Inferior parietal cortex (tissue), 1 donor: Measurements from ENCODE around the gene ZSCAN5A.
A peak's percentile ranks its signal among the peaks of the same experiment; 100 is the strongest.
"Not testable (repeated sequence)": the region's sequence is repeated elsewhere in the genome, so short reads cannot be mapped to it uniquely, and the experiment has no call there.

Experiments used
- DNase-seq: peaks from one replicate; pipeline ENCODE4 v3.0.0-alpha.2; 2016; ENCODE audit errors: extremely low spot score

ZSCAN5A gene

DNA sequence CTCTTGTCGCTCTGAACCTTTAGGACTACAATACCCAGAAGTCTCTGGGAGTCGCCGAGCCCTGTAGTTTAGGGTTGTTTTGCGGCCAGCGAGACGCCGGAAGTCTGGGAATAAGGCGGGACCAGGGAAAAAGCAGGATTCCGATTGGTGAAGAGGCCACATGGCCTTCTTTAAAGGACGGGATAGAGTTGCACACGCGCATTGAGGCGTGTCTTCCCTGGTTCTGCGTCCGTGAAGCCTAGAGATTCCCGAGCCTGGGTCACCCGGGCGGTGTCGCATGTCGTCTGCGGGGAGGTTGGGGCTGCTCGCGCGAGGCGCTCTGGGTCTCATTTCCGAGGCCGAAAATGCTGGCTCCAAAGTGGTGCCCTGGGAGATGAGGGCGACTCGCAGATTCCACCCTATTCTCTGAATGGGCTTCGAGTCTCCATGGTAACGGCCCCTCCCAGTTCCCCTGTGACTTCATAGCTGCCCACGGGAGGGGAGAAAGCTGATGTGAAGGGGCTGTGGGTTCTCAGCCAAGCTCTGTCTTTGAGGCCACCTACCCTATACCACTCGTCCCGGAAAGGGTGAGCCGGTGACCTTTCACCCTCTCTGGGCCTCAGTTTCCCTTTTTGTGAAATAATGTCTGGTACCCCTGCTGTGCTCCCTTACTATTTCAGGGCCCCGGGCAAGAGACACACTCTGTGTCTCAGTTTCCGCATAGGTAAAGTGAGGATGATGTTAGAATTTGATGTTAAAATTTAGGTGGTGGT is 614 bp upstream of the ZSCAN5A start:
- DNase-seq, result peak; percentile 99

DNA sequence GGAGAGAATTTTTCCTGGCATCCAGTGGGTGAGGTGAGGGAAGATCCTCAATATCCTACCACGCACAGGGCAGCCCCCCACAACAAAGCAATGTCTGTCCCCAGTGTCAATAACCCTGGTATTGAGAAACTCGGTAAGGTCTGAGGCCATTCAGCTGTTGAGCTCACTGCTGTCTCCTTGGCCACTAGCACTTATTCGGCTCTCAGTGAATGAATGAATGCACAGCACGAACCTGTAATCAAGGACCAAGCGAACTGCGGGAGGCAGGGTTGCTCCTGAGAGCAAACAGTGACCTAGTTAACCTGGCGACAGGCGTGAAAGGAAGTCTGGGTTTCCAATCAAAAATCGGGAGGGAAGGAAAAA is 640 bp downstream of the ZSCAN5A start:
- DNase-seq, result no peak

DNA sequence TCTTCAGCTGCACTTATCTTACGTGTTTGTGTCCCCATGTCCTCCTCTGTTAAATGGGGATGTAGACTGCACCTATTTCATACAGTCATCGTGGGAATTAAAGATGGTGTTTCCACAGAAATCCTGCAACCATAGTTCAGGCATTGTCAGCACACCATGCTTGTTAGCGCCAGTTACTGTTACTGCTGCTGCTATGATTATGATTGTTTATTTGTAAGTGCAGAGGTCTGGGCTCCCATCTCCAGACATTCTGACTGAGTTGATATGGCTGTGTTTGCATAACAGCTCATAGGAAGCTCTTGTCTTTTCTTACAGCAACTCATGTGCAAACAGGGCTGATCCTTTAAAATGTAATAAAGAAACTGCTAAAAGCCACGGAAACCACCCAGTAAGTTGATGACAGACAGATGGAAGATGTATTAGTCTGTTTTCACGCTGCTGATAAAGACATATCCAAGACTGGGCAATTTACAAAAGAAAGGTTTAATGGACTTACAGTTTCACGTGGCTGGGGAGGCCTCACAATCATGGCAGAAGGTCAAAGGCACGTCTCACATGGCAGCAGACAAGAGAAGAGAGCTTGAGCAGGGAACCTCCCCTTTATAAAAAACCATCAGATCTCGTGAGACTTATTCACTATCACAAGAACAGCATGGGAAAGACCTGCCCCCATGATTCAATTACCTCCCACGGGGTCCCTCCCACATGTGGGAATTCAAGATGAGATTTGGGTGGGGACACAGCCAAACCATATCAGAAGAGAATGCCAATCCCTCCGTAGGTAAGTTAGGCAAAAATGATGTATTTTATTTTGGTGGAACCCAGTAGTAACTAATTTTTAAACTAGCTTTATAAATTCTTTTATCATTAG is 1.6 kb downstream of the ZSCAN5A start:
- no peak for DNase-seq

DNA sequence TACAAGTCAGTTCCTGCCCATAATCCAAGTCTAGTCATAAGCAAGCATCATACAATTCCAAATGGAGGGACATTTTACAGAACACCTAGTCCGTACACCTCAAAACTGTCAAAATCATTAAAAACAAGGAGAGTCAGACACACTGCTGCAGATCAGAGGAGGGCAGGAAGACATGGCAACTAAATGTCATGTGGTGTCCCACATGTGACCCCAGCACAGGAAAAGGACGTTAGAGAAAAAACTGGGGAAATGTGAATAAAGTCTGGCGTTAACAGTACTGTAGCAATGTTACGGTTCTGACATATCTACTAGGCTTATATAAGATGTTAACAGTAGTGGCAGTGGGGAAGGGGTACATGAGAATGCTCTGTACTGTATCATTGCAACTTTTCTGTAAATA is 2.3 kb downstream of the ZSCAN5A start:
- DNase-seq, result no peak

DNA sequence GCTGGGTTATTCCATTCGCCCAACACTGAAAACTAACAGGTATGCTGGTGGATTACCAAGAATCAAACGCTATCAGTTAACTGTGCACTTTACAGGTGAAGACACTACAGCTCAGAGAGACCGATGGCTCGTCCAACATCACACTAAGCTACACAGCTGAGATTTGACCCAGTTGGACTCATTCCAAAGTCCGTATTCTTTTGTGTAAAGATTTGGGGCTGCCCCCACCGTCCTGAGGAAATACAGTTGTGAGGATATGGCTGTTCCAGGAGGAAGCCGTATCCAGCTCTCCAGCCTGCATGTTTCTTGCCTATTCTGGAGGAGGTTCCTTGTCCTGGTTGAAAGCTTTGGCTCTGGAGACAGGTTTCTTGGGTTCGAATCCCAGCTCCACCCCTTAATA is 4.2 kb downstream of the ZSCAN5A start:
- no peak for DNase-seq

DNA sequence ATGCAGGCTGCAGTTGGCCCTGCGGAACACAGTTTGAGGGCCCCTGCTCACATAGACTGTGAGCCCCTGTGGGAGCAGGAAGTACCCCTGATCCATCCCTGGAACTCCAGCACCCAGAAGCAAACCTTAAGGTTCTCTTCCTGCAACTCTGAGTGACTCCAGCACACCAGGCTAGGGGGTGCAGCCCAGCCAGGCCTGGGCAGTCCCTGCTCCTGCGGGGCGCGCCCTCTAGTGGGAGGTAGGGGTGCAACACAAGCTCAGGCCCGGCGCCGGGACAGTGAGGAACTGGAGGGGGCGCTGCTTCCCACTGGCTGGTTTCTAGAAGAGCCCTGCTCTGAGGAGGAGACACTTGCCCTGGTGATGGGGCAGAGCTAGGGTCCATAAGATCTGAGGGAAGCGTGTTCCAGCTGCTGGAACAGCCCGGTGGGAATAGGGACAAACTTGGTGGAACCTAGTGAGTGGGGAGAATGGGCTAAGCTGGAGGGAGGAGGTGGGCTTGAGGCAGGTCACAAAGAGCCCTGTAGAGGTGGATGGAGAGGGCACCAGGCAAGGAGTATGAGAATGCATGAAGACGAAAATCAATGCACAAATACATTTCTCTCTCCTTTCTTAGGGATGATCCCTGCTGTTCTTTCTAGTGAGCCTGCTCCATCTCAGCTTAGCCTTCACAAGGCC is 5.0 kb downstream of the ZSCAN5A start:
- no peak for DNase-seq

DNA sequence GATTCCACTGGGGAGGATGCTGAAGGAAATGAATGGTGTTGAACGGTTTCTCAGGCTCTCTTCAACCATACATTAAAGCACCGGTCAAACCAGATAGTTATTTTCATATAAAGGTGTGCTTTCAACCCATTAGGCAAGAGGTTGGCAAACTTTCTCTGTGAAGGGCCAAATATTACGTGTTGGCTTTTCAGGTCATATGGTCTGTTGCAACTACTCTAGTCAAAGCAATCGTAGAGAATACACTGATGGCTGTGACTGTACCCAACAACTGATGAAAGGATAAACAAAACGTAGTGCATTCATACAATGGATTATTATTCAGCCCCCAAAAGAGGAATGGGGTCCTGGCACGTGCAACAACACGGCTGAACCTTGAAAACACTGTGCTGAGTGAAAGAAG is 5.8 kb downstream of the ZSCAN5A start:
- DNase-seq, result no peak

DNA sequence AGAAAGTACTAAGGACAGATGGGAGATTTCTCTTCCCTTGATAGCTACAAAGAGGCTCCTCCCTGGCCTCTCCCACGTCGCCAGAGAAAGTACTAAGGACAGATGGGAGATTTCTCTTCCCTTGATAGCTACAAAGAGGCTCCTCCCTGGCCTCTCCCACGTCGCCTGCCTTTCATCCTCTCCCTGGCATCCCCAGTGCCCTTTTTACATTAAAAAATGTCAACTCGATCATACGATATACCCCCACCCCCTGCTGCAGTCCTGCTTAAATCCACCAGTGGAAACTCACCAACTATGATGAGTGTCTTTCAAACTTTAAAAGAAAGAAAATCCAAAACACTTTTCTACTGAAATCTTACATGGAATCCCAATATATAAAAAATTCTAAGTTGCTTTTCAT is 7.6 kb downstream of the ZSCAN5A start:
- not testable (repeated sequence) for DNase-seq

DNA sequence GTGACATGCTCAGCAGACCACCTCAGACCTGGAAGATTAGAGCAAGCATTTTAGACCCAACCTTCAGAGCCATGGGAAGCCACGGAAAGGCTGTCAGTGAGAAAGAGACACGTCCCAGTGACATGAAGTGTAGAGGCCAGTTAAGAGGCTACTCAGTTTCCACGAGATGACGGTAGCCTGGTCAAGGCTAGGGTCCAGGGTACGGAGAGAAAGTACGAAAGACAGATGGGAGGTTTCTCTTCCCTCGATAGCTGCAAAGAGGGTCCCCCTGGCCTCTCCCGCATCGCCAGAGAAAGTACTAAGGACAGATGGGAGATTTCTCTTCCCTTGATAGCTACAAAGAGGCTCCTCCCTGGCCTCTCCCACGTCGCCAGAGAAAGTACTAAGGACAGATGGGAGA is 8.6 kb downstream of the ZSCAN5A start:
- no peak for DNase-seq

DNA sequence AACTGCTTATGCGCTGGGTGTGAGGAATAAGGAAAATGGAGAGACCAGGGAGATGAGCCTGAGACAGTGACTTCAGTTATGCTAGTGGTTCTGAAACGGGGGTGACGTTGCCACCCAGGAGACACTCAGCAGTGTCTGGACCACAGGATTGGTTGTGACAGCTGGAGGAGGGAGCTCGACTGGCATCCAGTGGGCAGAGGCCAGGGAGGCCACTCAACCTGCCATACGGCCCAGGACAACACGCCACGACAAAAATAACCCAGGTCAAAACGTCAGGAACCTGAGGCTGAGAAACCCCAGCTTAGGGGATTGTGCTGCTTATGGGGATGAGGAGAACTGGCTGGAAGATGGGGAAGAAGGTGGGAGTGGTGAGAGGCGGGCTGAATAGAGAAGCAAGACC is 10.4 kb downstream of the ZSCAN5A start:
- DNase-seq, result no peak

DNA sequence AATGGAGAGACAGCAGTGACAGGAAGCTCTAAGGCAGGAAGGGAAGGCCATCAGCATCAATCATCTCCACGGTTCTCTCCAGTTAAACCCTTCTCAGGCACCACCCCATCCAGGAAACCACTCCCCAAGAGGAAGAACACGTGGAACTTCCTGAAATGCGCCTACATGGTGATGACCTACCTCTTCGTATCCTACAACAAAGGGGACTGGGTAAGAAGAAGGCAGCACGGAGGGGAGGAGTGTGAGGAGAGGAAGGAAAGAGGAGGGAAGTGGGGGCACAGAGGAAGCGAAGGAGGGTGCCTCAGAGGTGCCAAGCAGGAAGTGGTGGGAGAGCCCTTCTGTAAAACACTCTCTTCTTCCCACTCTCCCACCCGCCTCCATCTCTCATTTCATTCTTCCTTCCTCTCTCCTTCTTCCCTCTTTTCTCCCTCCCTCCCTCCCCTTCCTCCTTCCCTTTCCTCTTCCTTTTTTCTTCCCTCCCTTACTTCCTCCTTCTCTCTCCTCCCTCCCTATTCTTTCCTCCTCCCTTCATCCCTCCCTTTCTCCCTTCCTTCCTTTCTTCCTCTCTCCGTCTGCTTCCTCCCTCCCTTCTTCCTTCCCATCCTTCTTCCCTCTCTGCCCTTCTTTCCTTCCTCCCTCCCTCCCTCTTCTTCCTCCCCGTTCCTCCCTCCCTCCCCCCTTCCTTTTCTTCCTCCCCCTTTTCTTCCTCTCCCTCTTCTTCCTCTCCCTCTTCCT is 12.6 kb downstream of the ZSCAN5A start:
- no peak for DNase-seq

DNA sequence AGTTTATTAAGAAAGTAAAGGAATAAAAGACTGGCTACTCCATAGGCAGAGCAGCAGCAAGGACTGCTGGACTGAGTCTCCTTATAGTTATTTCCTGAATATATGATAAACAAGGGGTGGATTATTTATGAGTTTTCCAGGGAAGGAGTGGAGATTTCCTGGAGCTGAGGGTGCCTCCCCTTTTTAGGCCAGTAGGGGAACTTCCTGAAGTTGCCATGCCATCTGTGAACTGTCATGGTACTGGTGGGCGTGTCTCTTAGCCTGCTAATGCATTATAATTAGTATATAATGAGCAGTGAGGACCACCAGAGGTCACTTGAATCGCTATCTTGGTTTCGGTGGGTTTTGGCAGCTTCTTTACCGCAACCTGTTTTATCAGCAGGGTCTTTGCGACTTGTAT is 13.5 kb downstream of the ZSCAN5A start:
- no peak for DNase-seq

DNA sequence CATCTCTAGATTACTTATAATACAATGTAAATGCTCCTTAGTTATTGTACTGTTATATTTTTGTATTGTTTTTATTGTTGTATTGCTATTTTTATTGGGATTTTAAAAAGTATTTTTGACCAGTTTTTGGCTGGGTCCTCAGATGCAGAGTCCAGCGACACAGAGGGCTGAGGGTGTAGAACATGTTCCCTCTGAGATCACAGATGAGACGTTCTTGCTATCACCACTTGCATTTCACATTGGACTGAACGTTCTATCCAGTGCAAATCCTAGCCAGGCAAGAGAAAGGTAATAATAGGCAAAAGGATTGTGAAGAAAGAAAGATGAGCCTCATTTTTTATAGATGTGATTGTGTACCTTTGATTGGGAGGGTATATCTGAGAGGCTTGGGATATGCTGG is 15.0 kb downstream of the ZSCAN5A start:
- DNase-seq, result no peak

DNA sequence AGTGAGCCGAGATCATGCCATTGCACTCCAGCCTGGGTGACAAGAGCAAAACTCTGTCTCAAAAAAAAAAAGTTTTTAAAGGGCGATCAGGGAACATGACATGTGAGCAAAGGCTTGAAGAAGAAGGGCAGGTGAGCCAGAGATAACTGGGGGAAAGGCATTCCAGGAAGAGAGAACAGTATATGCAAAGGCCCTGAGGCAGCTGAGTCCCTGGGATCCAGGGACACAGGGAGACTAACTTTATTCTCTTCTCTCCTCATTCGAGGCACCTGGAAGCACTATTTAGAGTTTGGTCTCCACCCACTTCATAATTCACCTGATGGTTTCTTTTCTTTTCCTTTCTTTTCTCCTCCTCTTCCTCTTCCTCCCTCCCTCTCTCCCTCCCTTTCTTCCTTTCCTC is 17.6 kb downstream of the ZSCAN5A start:
- DNase-seq, result no peak

DNA sequence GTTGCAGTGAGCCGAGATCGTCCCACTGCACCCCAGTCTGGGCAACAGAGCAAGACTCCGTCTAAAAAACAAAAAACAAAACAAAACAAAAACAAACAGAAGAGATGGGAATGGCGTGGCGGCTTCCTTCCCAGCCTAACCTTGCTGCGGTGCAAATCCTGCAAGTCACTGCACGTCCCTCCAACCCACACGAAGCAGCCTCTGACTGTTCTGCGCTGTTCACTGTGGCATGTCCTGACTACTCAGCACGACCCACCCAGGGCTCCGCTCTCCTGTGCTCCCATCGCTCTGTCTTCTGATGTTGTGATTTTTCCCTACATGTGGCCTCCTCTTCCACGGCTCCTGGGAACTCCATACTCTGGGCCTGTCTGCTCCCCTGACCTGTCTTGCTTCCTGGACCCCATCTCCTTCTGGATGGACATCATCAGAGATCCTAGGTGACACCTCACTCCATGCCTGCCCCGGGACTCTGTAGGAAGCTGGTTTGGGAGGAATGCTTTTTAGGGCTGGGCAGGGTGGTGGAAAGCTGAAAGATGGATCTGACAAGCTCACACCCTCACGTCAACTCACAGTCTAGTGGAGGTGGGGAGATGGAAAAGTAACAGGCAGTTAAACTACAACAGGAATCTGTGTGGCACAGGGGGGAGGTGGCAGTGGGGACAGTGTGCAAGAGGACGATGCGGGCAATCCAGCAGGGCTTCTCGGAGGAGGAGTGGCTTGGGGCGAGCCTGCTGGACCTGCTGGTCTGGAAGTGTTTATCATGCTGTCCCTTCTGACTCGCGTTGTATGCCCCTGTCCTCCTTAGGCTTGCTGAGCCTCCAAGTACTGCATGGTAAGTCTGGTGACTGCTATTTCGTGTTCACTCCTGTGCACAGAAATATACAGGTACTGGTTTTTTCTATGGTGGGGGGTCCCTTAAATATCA is 18.8 kb downstream of the ZSCAN5A start:
- no peak for DNase-seq

DNA sequence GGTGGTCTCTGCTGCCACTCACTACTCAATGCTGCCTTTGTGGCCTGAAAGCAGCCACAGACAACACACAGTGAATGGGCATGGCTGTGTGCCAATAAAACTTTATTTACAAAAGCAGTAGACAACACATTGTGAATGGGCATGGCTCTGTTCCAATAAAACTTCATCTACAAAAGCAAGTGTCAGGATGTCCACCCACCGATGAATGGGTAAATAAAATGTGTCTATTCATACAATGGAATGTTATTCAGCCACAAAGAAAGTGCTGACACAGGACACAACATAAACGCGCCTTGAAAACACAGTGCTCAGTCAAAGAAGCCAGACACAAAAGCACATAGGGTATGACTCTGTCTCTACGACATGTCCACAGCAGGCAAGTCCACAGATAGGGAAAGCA is 20.1 kb downstream of the ZSCAN5A start:
- DNase-seq, result no peak

DNA sequence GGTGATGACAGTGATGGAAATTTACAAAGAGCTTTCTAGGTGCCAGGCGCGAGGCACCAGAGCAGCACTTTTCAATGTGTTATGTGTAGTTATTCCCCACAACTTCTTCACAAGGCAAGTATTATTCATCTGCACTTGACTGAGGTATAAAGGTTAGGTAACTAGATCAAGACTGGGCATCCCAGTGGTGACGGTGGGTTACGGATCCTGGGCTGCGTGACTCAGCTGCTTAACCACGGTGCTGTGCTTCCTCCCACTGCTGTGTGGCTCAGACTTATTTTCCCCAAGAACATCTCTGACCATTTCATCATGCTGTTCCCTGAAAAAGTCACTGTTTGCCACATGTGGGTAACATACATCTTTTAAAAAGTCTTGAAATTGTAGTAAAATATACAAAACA is 22.8 kb downstream of the ZSCAN5A start:
- no peak for DNase-seq

DNA sequence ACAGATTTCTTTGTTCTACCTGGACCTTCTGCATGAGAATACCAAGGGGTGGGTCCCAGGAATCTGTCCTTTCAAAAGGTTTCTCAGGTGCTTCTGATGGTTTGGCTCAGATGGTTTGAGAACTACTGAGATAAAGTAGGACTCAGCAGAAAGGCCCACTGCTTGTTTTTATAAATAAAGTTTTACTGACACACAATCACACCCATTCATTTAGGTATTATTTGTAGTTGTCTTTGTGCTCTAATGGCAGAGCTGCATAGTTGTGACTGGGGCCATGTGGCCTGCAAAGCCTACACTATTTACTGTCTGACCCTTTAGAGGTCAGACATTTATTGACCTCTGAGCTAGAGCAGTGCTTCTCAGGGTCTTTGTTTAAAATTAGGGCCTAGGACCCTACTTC is 24.5 kb downstream of the ZSCAN5A start:
- DNase-seq, result no peak

DNA sequence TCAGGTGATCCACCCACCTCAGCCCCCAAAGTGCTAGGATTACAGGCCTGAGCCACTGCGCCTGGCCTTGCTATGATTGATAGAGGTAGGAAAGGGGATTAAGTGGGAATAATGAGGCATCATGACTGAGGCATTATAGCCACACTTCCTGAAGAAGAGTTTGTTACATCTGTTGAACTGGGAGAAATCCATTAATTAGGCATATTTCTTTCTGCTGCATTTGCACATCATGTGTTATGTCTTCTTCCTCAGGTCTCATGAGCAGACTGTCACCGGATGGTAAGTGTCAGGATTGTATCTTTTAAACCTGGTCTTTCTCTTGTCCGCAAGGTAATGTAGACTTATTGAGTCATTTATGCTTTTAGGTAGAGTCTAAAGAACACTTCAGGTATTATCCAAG is 29.9 kb downstream of the ZSCAN5A start:
- DNase-seq, result no peak

DNA sequence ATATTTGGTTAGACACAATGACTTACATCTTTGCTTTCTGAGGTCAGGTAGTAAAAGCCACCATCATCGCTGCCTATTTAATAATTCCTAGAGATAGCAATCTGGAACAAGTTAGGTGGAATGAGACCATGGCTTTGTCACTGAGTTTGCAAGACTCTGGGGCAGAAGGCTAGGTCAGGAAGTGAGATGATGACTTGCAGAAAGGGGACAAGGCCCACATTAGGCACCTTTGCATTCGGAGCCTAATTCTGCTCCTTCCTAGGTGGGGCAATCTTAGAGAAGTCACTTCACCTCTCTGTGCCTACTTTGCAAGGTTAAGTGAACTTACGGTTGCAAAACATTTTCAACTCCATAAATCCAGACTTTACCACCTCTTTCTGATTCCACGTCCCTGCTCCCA is 31.8 kb downstream of the ZSCAN5A start:
- no peak for DNase-seq

DNA sequence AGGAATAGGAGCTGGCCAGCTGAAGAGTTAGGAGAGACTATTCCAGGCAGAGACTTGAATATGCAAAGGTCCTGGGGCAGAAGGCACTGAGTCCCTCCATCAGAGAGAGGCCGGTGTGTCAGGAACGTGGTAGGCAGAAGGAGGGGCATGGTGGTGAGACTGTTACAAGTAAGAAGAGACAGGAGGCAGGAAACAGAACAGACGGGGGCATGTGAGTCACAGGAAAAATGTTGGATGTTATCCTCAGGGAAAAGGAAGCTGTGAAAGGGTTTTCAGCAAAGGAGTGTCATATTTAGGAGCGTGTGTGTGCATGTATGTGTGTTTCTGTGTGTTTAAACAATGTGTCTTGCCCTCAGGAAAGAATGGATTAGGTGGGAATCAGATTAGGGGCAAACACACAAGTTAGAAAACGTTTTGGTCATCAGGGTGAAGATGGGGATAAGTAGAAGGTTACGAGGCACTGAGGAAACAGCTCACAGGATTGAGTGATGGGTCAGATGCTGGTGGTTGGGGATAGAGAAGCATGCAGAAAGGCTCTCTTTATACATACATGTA is 41.0 kb downstream of the ZSCAN5A start:
- DNase-seq, result no peak
